ENCODE measurements around the gene RNMT. TPM values are rescaled to one million over a fixed set of nuclear protein-coding genes. Genes with fewer than 3 reads are reported as not detected.

The RNMT gene
- polyA plus RNA-seq, 3 donors, result 12.9 to 36.4 (median 32.6) TPM

GRCh38 chr18:13801260-13801601 is 74.8 kb downstream of the RNMT start:
- H4K20me1 ChIP-seq (ENCODE audit: insufficient read depth, low read length), result no peaks in the 10 kb centered on the region
- no peaks in the 10 kb centered on the region for H3K79me2 ChIP-seq (ENCODE audit: insufficient read depth, low read length)
- no peaks in the 10 kb centered on the region for H3K36me3 Mint-ChIP-seq
- no peaks in the 10 kb centered on the region for H3K36me3 ChIP-seq (replicated peaks in 1 of 2; ENCODE audit: control insufficient read depth in 1 of 2, insufficient read depth in 2 of 2, low read length in 2 of 2)
- intact Hi-C loops (cut with micrococcal nuclease), result no loop called here
- peaks cover 0 to 3% of the 10 kb centered on the region in 2 donors for H3K4me1 ChIP-seq (ENCODE audit: control insufficient read depth in 1 of 2, insufficient read depth in 2 of 2, low read length in 2 of 2)
- H3K4me3 ChIP-seq (replicated peaks in 1 of 3; ENCODE audit: low read depth in 2 of 3, low read length in 3 of 3), result no peak overlapping the region
- peaks cover 33 to 44% (median 34%) of the 10 kb centered on the region in 3 donors for H3K27me3 Mint-ChIP-seq (ENCODE audit: low read depth in 3 of 3)
- no peak overlapping the region for H2AFZ ChIP-seq (ENCODE audit: insufficient read depth, low read depth, low read length, poor library complexity, severe bottlenecking)
- no peak for DNase-seq
- no peak overlapping the region for H3K27ac ChIP-seq (ENCODE audit: low read depth in 1 of 2, low read length in 2 of 2)
- H3K4me1 Mint-ChIP-seq, result peaks cover 6% of the 10 kb centered on the region
- H3K27ac Mint-ChIP-seq, result no peak overlapping the region
- peak overlapping the region; percentile 1 for H3K4me2 ChIP-seq (replicated peaks; ENCODE audit: extremely low read depth, low read length, poor library complexity, severe bottlenecking)
- no peak for TF ChIP-seq CTCF (IDR thresholded peaks at IDR 0.05)
- H3K27me3 ChIP-seq (ENCODE audit: control insufficient read depth in 2 of 2, insufficient read depth in 2 of 2, low read length in 2 of 2), result peaks cover 22 to 41% of the 10 kb centered on the region in 2 donors
- peaks cover 0 to 5% of the 10 kb centered on the region in 2 donors for H3K9me3 ChIP-seq (replicated peaks in 1 of 2; ENCODE audit: control insufficient read depth in 1 of 2, insufficient read depth in 1 of 2, low read length in 2 of 2)
- H3K9me3 Mint-ChIP-seq, result peaks cover 0 to 8% (median 2%) of the 10 kb centered on the region in 7 donors
- no peak overlapping the region for H3K9ac ChIP-seq (ENCODE audit: insufficient read depth, low read length, poor library complexity, severe bottlenecking)
- H3K4me3 Mint-ChIP-seq, result peak overlapping the region in 1 of 2 donors; percentile 87
- 3% methylated on average over 7 of the region's 15 CpGs for WGBS (ENCODE audit: insufficient coverage)

DNA sequence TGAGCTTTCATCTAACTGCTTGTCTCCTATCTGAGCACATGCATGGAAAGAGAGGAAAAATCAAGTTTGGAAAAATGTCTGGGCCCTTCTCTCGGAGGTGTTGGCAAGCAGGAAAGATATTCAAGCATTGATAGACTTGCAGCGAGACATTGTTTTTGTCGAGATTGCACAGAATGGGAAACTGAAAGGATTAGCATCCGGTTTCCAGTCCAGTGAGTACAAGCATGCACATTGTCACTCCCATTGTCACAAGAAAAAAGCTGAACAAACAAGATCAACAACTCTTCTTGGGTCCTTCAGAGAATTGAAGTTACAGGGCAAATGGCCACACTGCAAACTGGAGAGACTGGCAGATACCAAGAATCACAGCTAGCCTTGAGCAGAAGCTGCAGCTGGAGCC is 77.8 kb downstream of the RNMT start:
- Histone ChIP-seq H3K36me3 (replicated peaks in 1 of 2; ENCODE audit: control insufficient read depth in 1 of 2, insufficient read depth in 2 of 2, low read length in 2 of 2) (no peaks in the 10 kb centered on the region), H3K9me3 (replicated peaks in 1 of 2; ENCODE audit: control insufficient read depth in 1 of 2, insufficient read depth in 1 of 2, low read length in 2 of 2) (peaks cover 0 to 5% of the 10 kb centered on the region in 2 donors), H3K79me2 (ENCODE audit: insufficient read depth, low read length) (no peaks in the 10 kb centered on the region), H2AFZ (ENCODE audit: insufficient read depth, low read depth, low read length, poor library complexity, severe bottlenecking) (no peak overlapping the region), H3K27me3 (ENCODE audit: control insufficient read depth in 2 of 2, insufficient read depth in 2 of 2, low read length in 2 of 2) (peaks cover 22 to 32% of the 10 kb centered on the region in 2 donors), H3K9ac (ENCODE audit: insufficient read depth, low read length, poor library complexity, severe bottlenecking) (no peak overlapping the region), H3K4me1 (ENCODE audit: control insufficient read depth in 1 of 2, insufficient read depth in 2 of 2, low read length in 2 of 2) (peaks cover 0 to 3% of the 10 kb centered on the region in 2 donors), H3K4me2 (replicated peaks; ENCODE audit: extremely low read depth, low read length, poor library complexity, severe bottlenecking) (no peak overlapping the region), H4K20me1 (ENCODE audit: insufficient read depth, low read length) (no peaks in the 10 kb centered on the region), H3K27ac (ENCODE audit: low read depth in 1 of 2, low read length in 2 of 2) (no peak overlapping the region), H3K4me3 (replicated peaks in 1 of 3; ENCODE audit: low read depth in 2 of 3, low read length in 3 of 3) (no peak overlapping the region)
- Mint-ChIP-seq H3K36me3 (no peaks in the 10 kb centered on the region), H3K27me3 (ENCODE audit: low read depth in 3 of 3) (peaks cover 27 to 33% (median 29%) of the 10 kb centered on the region in 3 donors), H3K9me3 (peaks cover 0 to 8% (median 0%) of the 10 kb centered on the region in 7 donors), H3K27ac (no peak overlapping the region), H3K4me3 (no peak overlapping the region), H3K4me1 (peaks cover 6% of the 10 kb centered on the region)
- no peak for DNase-seq
- WGBS (ENCODE audit: insufficient coverage), result 77% methylated on average over 4 of the region's 4 CpGs
- no peak for TF ChIP-seq CTCF (IDR thresholded peaks at IDR 0.05)
- intact Hi-C loops (cut with micrococcal nuclease), result no loop called here

Data from CD14-positive monocyte (primary cell).